HepG2 (cell line): ENCODE results near the gene KRTAP5-11. TPM values are rescaled to one million over a fixed set of nuclear protein-coding genes. Genes with fewer than 3 reads are reported as not detected.

Experiments used
- ATAC-seq: fragments of 200-7000 bp; cut with Tn5 transposase; 3 replicates; pipeline ENCODE4 v1.9.1; 2020; ENCODE audit warnings: mild to moderate bottlenecking, moderate library complexity
- BruUV-seq: library from RNA; stranded (reverse); fragments of 400-500 nt; replicated peaks from 2 replicates; lab custom pipeline; 2021; lab: Mats Ljungman, UMichigan
- CTCF ChIA-PET: fragments of 300-600 bp; formaldehyde crosslinking; extraction: SDS; loops from one replicate; lab custom pipeline; 2021; ENCODE audit warnings: low total read pairs, inconsistent platforms, low intra/inter-chr PET ratio; lab: Yijun Ruan, JAX
- POLR2A ChIA-PET: fragments of 350-600 bp; sonication (Branson Sonifier 250); formaldehyde crosslinking; loops from one replicate; lab custom pipeline; 2020; ENCODE audit warnings: antibody characterized with exemption, inconsistent platforms; lab: Yijun Ruan, JAX
- DNase-seq: peaks from one replicate; pipeline ENCODE4 v3.0.0-alpha.2; 2015; ENCODE audit warnings: low spot score
- FAIRE-seq: peaks from 3 replicates; lab custom pipeline; 2011; peaks lifted over from hg19 to GRCh38; lab: Jason Lieb, UNC
- H2AFZ ChIP-seq: one replicate; pipeline ENCODE4 v1.6.1; 2011; ENCODE audit warnings: low read length, inconsistent platforms
- H3K27ac ChIP-seq: fragments of 300-600 bp; 3 replicates; pipeline ENCODE4 v1.8.0; 2011; ENCODE audit warnings: mixed run types, mild to moderate bottlenecking, mixed read lengths, low read length, inconsistent platforms; ENCODE audit not compliant: insufficient read depth; ENCODE audit errors: extremely low read length
- H3K27me3 ChIP-seq, 2 experiments: fragments of 200-600 bp in 1 of 2; 2 replicates in 1 of 2; 3 replicates in 1 of 2; pipeline versions ENCODE4 v1.6.0 to v1.8.0; 2011; ENCODE audit warnings: low read length in 2 of 2, mild to moderate bottlenecking in 2 of 2, moderate library complexity in 2 of 2, inconsistent platforms in 1 of 2; ENCODE audit not compliant: insufficient read depth in 2 of 2, control insufficient read depth in 1 of 2
- H3K36me3 ChIP-seq, 2 experiments: fragments of 200-600 bp in 1 of 2; replicated peaks in 1 of 2; 2 replicates in 1 of 2; 3 replicates in 1 of 2; pipeline versions ENCODE4 v1.5.1 to v1.8.0; 2011; ENCODE audit warnings: low read length in 2 of 2, inconsistent platforms in 1 of 2; ENCODE audit not compliant: insufficient read depth in 2 of 2, control insufficient read depth in 1 of 2
- H3K4me1 ChIP-seq: 2 replicates; pipeline ENCODE4 v1.5.1; 2012; ENCODE audit warnings: low read length, inconsistent platforms; ENCODE audit not compliant: insufficient read depth
- H3K4me2 ChIP-seq: 2 replicates; pipeline ENCODE4 v1.6.0; 2011; ENCODE audit warnings: low read depth, low read length, inconsistent platforms
- H3K4me3 ChIP-seq, 3 experiments: fragments of 200-600 bp in 1 of 3; sonication (generic), shearing (Covaris generic) in 1 of 3; replicated peaks in 1 of 3; 2 replicates each; pipeline ENCODE4 v1.5.1; 2011 to 2016; ENCODE audit warnings: low read length in 3 of 3, inconsistent platforms in 2 of 3, low read depth in 2 of 3, mild to moderate bottlenecking in 2 of 3, control low read depth in 1 of 3, mixed read lengths in 1 of 3; ENCODE audit not compliant: insufficient read depth in 1 of 3
- H3K79me2 ChIP-seq: one replicate; pipeline ENCODE4 v1.6.1; 2011; ENCODE audit warnings: low read length, inconsistent platforms; ENCODE audit not compliant: insufficient read depth
- H3K9ac ChIP-seq: 2 replicates; pipeline ENCODE4 v1.6.0; 2011; ENCODE audit warnings: mild to moderate bottlenecking, low read depth, low read length, inconsistent platforms; ENCODE audit not compliant: insufficient read depth
- H3K9me3 ChIP-seq: 2 replicates; pipeline ENCODE4 v1.5.1; 2012; ENCODE audit warnings: mild to moderate bottlenecking, low read length
- H4K20me1 ChIP-seq: 2 replicates; pipeline ENCODE4 v1.6.0; 2011; ENCODE audit warnings: inconsistent platforms, mild to moderate bottlenecking, low read length, moderate library complexity; ENCODE audit not compliant: insufficient read depth
- ADNP ChIP-seq: sonication (generic); formaldehyde crosslinking; IDR thresholded peaks from 2 replicates; pipeline ENCODE4 v1.4.0; 2020; ENCODE audit warnings: missing genetic modification reagents
- CEBPZ ChIP-seq: IDR thresholded peaks from 2 replicates; pipeline ENCODE4 v1.6.1; 2012; ENCODE audit warnings: low read length, improper control_type of control experiment
- CTCF ChIP-seq: sonication (generic); formaldehyde crosslinking; IDR thresholded peaks from 2 replicates; pipeline ENCODE4 v1.5.0; 2020; ENCODE audit warnings: mild to moderate bottlenecking, missing genetic modification reagents, moderate library complexity
- FIP1L1 ChIP-seq: fragments of 200-400 bp; formaldehyde crosslinking; IDR thresholded peaks from 2 replicates; pipeline ENCODE4 v1.6.1; 2018; ENCODE audit warnings: low read depth, mild to moderate bottlenecking, low read length, moderate library complexity, borderline replicate concordance; ENCODE audit not compliant: insufficient read depth
- JUNB ChIP-seq: sonication (generic); formaldehyde crosslinking; IDR thresholded peaks from 2 replicates; pipeline ENCODE4 v1.8.0; 2022; ENCODE audit warnings: missing genetic modification reagents, mild to moderate bottlenecking, borderline replicate concordance
- KLF15 ChIP-seq: sonication (generic); formaldehyde crosslinking; IDR thresholded peaks from 2 replicates; pipeline ENCODE4 v1.8.1; 2023; ENCODE audit warnings: borderline replicate concordance, mild to moderate bottlenecking, inconsistent platforms, missing genetic modification reagents, mixed read lengths
- PCBP1 ChIP-seq: fragments of 200-400 bp; formaldehyde crosslinking; IDR thresholded peaks from 2 replicates; pipeline ENCODE4 v1.6.1; 2017; ENCODE audit warnings: mild to moderate bottlenecking, low read depth, low read length, borderline replicate concordance
- PHF21A ChIP-seq: sonication (generic); formaldehyde crosslinking; IDR thresholded peaks from 2 replicates; pipeline ENCODE4 v1.5.0; 2020; ENCODE audit warnings: mild to moderate bottlenecking, missing genetic modification reagents
- RBFOX2 ChIP-seq: fragments of 200-400 bp; formaldehyde crosslinking; IDR thresholded peaks from 2 replicates; pipeline ENCODE4 v1.6.1; 2017; ENCODE audit warnings: low read depth, mild to moderate bottlenecking, low read length
- TEAD2 ChIP-seq: sonication (generic); formaldehyde crosslinking; IDR thresholded peaks from 2 replicates; pipeline ENCODE4 v1.9.0; 2021; ENCODE audit warnings: missing genetic modification reagents
- ZBTB38 ChIP-seq: sonication (generic); formaldehyde crosslinking; IDR thresholded peaks from 2 replicates; pipeline ENCODE4 v1.5.1; 2020; ENCODE audit warnings: mild to moderate bottlenecking, missing genetic modification reagents
- ZNF260 ChIP-seq: sonication (generic); formaldehyde crosslinking; IDR thresholded peaks from 2 replicates; pipeline ENCODE4 v1.4.0; 2020; ENCODE audit warnings: missing genetic modification reagents, low read depth, mild to moderate bottlenecking, borderline replicate concordance
- ZSCAN25 ChIP-seq: sonication (generic); formaldehyde crosslinking; IDR thresholded peaks from 2 replicates; pipeline ENCODE4 v1.8.0; 2022; ENCODE audit warnings: mild to moderate bottlenecking, missing genetic modification reagents
- whole genome bisulfite sequencing: methylation state at CpG from one replicate; pipeline ENCODE4 v1.1.6; 2017; ENCODE audit warnings: low lambda C conversion rate; 5-methylcytosine and 5-hydroxymethylcytosine counted together
- in situ Hi-C: cut with HindIII; loops from 2 replicates; pipeline ENCODE4 v1.10.0; 2017; ENCODE audit warnings: low pct_unique_long_range_greater_than_20kb; ENCODE audit not compliant: extremely low pct_ligation_motif_present
- intact Hi-C: fragments of 100-400 bp; cut with micrococcal nuclease; formaldehyde crosslinking; loops from one replicate; pipeline ENCODE4 v1.10.0; 2022; ENCODE audit not compliant: unreplicated experiment
- polyA plus RNA-seq, 8 experiments: library from polyadenylated mRNA; depleted of rRNA in 3 of 8; stranded (reverse) in 7 of 8; unstranded in 1 of 8; fragments of >200 nt; fragmentation: Illumina TruSeq in 4 of 8; extraction: Trizol in 4 of 8; gene quantifications; 2 replicates each; pipeline versions ENCODE4 v1.2.1 to v1.2.3, GENCODE V29; 2011 to 2016; ENCODE audit warnings: low read depth in 4 of 8, missing spikeins in 1 of 8, mixed read lengths in 1 of 8; ENCODE audit not compliant: insufficient read depth in 1 of 8
- total RNA-seq, 5 experiments: library from RNA; depleted of rRNA; stranded (reverse); fragments of >200 nt; fragmentation: Illumina TruSeq; extraction: Trizol; gene quantifications; 2 replicates each; pipeline ENCODE4 v1.2.3, GENCODE V29; 2016; ENCODE audit warnings: low read depth in 1 of 5
- TF ChIP-seq, protein P1 (sequence below): sonication (generic); formaldehyde crosslinking; IDR thresholded peaks from 2 replicates; pipeline ENCODE4; 2020; ENCODE audit warnings: missing genetic modification reagents, mild to moderate bottlenecking, borderline replicate concordance
- TF ChIP-seq, protein P2 (sequence below): sonication (generic); formaldehyde crosslinking; IDR thresholded peaks from 2 replicates; pipeline ENCODE4 v1.4.0; 2020; ENCODE audit warnings: mild to moderate bottlenecking, missing genetic modification reagents

The KRTAP5-11 gene
- total and polyA plus RNA-seq, 2 of the 13 experiments (the other 11 are each of a cell fraction or from before 2014, with no cell fraction given): not detected

- no peak overlapping the region for H3K9ac ChIP-seq
- H3K27me3 ChIP-seq: peaks cover 3 to 11% of the 10 kb centered on the region in 2 experiments; a peak in 2 of 5 replicates
- POLR2A ChIA-PET: interaction anchor here (0.5 to 1.6 kb wide), 2 partner anchors 37 to 871 kb away, joined by 3 to 6 read pairs; partner anchors contain the start of genes CLPB and KRTAP5-7
- no peak overlapping the region for H3K27ac ChIP-seq
- no peak overlapping the region for H2AFZ ChIP-seq
- 4% methylated on average over 8 of the region's 8 CpGs for WGBS
- DNase-seq (peak; percentile 58), ATAC-seq (peak; percentile 76), FAIRE-seq (peak; percentile 72)
- in situ Hi-C loops (no loop called here), intact Hi-C loops (no loop called here)
- no peak overlapping the region for H3K4me2 ChIP-seq
- no peaks in the 10 kb centered on the region for H3K36me3 ChIP-seq
- CTCF ChIA-PET: interaction anchor here (0.6 kb wide), 1 partner anchor 80 kb away, joined by 3 read pairs; no protein-coding TSS in a partner anchor
- H4K20me1 ChIP-seq: no peaks in the 10 kb centered on the region
- no peak overlapping the region for H3K4me3 ChIP-seq
- no TSS peak for BruUV-seq
- no peaks in the 10 kb centered on the region for H3K9me3 ChIP-seq
- no peaks in the 10 kb centered on the region for H3K79me2 ChIP-seq
- H3K4me1 ChIP-seq: peaks cover 42% of the 10 kb centered on the region
- peak; percentile 46; the same call in 1 of the 2 replicates for TF ChIP-seq ZBTB38 (CRISPR knock-in tag)
- TF ChIP-seq CEBPZ: no peak
- TF ChIP-seq ADNP: no peak
- no peak for TF ChIP-seq FIP1L1
- TF ChIP-seq CTCF: peak; percentile 88
- TF ChIP-seq KLF15 (CRISPR knock-in tag): no peak
- TF ChIP-seq PHF21A (CRISPR knock-in tag): no peak
- TF ChIP-seq ZSCAN25 (CRISPR knock-in tag): no peak
- TF ChIP-seq TEAD2: no peak
- TF ChIP-seq PCBP1: no peak
- TF ChIP-seq, protein P1, sequence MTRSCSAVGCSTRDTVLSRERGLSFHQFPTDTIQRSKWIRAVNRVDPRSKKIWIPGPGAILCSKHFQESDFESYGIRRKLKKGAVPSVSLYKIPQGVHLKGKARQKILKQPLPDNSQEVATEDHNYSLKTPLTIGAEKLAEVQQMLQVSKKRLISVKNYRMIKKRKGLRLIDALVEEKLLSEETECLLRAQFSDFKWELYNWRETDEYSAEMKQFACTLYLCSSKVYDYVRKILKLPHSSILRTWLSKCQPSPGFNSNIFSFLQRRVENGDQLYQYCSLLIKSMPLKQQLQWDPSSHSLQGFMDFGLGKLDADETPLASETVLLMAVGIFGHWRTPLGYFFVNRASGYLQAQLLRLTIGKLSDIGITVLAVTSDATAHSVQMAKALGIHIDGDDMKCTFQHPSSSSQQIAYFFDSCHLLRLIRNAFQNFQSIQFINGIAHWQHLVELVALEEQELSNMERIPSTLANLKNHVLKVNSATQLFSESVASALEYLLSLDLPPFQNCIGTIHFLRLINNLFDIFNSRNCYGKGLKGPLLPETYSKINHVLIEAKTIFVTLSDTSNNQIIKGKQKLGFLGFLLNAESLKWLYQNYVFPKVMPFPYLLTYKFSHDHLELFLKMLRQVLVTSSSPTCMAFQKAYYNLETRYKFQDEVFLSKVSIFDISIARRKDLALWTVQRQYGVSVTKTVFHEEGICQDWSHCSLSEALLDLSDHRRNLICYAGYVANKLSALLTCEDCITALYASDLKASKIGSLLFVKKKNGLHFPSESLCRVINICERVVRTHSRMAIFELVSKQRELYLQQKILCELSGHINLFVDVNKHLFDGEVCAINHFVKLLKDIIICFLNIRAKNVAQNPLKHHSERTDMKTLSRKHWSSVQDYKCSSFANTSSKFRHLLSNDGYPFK (CRISPR knock-in tag): no peak
- TF ChIP-seq RBFOX2: no peak
- TF ChIP-seq, protein P2, sequence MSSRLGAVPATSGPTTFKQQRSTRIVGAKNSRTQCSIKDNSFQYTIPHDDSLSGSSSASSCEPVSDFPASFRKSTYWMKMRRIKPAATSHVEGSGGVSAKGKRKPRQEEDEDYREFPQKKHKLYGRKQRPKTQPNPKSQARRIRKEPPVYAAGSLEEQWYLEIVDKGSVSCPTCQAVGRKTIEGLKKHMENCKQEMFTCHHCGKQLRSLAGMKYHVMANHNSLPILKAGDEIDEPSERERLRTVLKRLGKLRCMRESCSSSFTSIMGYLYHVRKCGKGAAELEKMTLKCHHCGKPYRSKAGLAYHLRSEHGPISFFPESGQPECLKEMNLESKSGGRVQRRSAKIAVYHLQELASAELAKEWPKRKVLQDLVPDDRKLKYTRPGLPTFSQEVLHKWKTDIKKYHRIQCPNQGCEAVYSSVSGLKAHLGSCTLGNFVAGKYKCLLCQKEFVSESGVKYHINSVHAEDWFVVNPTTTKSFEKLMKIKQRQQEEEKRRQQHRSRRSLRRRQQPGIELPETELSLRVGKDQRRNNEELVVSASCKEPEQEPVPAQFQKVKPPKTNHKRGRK (CRISPR knock-in tag): peak; percentile 93
- TF ChIP-seq JUNB (CRISPR knock-in tag): no peak
- no peak for TF ChIP-seq ZNF260 (CRISPR knock-in tag)
Observed at GRCh38 chr11:71563406-71563805, 19.3 kb downstream of the KRTAP5-11 start.
